GM10266 (cell line): ENCODE results near the gene MGAT4C.

Experiments
- DNase-seq: peaks from one replicate; pipeline ENCODE4 v3.0.0; 2012; ENCODE audit errors: extremely low spot score
- TF ChIP-seq, protein P1 (sequence below): IDR thresholded peaks from 2 replicates; pipeline ENCODE4 v1.5.1; 2012; ENCODE audit warnings: mild to moderate bottlenecking, low read depth; ENCODE audit not compliant: control insufficient read depth, insufficient read depth; ENCODE audit errors: missing control alignments

The MGAT4C gene

DNA sequence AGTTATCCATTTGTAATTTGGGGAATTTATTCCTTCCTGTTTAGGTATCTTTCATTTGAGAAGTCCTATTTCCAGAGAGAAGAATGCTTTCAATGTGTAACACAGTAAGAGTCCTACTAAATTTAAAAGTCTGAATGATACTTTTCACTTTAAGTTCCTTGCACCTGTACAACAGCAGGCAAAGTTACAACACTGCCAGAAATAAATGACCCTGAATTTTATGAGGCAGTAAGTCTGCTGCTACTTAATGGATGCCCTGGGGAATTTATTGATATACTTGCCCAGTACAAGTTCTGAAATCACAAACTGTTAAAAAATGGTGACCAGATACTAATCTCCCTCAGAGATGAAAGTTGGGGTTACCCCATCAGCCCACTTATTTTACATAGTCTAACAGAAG is 329.0 kb downstream of the MGAT4C start:
- no peak for DNase-seq
- TF ChIP-seq, protein P1, sequence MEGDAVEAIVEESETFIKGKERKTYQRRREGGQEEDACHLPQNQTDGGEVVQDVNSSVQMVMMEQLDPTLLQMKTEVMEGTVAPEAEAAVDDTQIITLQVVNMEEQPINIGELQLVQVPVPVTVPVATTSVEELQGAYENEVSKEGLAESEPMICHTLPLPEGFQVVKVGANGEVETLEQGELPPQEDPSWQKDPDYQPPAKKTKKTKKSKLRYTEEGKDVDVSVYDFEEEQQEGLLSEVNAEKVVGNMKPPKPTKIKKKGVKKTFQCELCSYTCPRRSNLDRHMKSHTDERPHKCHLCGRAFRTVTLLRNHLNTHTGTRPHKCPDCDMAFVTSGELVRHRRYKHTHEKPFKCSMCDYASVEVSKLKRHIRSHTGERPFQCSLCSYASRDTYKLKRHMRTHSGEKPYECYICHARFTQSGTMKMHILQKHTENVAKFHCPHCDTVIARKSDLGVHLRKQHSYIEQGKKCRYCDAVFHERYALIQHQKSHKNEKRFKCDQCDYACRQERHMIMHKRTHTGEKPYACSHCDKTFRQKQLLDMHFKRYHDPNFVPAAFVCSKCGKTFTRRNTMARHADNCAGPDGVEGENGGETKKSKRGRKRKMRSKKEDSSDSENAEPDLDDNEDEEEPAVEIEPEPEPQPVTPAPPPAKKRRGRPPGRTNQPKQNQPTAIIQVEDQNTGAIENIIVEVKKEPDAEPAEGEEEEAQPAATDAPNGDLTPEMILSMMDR = no peak

DNA sequence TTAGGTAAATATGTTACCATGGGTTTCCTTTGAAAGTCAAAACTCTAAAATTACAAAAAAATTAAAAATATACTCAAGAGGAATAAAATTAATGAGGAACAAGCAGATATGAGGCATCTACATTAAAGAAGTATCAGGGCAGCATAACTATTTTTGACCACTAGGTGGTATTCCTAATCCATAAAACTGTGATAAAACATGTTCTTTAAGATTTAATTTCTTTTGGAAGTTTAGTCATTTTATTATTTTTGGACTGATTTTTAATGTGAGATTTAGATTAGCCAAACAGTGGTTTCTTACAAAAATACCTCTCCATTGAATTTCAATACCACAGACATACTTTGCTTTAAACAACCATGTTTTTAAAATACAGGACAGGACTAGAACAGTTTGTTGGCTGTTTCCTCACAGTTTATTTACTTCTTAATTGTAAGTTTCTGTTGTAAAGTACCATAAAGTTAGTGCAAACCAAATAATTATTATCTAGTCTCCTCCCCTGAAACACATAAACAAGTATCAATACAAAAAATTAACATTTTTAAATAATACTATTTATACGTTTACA is 332.3 kb downstream of the MGAT4C start:
- TF ChIP-seq, protein P1 = peak; percentile 46
- DNase-seq = no peak

DNA sequence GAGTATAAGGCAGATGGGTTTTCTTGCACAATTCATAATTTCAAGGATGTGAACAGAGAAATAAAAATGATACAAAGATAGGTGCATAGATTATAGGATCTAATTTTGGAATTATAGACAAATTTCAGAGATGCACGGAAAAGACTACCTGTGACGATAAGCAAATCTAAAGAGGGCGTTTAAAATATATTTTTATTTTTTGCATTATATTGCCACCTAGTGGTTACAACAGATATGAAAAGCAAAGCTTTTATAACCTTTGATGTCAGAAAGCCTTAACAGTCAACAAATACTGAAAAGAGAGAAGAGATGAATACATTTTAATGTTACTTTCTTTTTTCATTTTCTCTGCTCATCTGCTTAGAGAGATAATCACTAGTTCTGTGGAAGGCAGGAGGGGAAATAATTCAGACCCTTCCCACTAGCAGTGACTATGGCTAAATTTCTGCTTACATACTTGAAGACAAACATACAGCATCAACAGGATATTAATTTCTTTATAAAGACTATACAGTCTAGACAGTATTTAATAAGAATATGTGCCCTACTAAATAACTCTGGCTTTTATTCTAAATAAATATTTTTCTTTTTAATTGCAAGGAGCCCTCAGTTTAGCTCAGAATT is 335.8 kb downstream of the MGAT4C start:
- TF ChIP-seq, protein P1 = peak; percentile 34
- peak; percentile 16 for DNase-seq
